ENCODE measurements around the gene PRMT1. TPM values are rescaled to one million over a fixed set of nuclear protein-coding genes. Genes with fewer than 3 reads are reported as not detected.

PRMT1 gene
- total RNA-seq, 1 donor from 2014 or later, result 273 TPM

- Mint-ChIP-seq H3K4me1 (peaks cover 27% of the 10 kb centered on the region), H3K27ac (no peak overlapping the region), H3K36me3 (peaks cover 10% of the 10 kb centered on the region), H3K4me3 (no peak overlapping the region), H3K27me3 (ENCODE audit: low read depth) (no peaks in the 10 kb centered on the region), H3K9me3 (no peaks in the 10 kb centered on the region)
- no peak for DNase-seq (ENCODE audit: low spot score in 2 of 2, unreplicated experiment in 2 of 2)
- TF ChIP-seq CTCF (IDR thresholded peaks at IDR 0.05; ENCODE audit: unreplicated experiment), result no peak
These were observed 31.1 kb upstream of the PRMT1 start for GRCh38 chr19:49645995-49646394.

- Mint-ChIP-seq H3K27me3 (ENCODE audit: low read depth) (no peaks in the 10 kb centered on the region), H3K36me3 (peaks cover 11% of the 10 kb centered on the region), H3K27ac (no peak overlapping the region), H3K4me3 (no peak overlapping the region), H3K4me1 (peaks cover 24% of the 10 kb centered on the region), H3K9me3 (no peaks in the 10 kb centered on the region)
- no peak for DNase-seq (ENCODE audit: low spot score in 2 of 2, unreplicated experiment in 2 of 2)
- no peak for TF ChIP-seq CTCF (IDR thresholded peaks at IDR 0.05; ENCODE audit: unreplicated experiment)
These were observed 30.5 kb upstream of the PRMT1 start for GRCh38 chr19:49646586-49646985.

- no peak overlapping the region for H3K27ac Mint-ChIP-seq
- TF ChIP-seq CTCF (IDR thresholded peaks at IDR 0.05; ENCODE audit: unreplicated experiment), result no peak
- no peak overlapping the region for H3K4me3 Mint-ChIP-seq
- no peak for DNase-seq (ENCODE audit: low spot score in 2 of 2, unreplicated experiment in 2 of 2)
- no peaks in the 10 kb centered on the region for H3K4me1 Mint-ChIP-seq
- H3K27me3 Mint-ChIP-seq (ENCODE audit: low read depth), result no peaks in the 10 kb centered on the region
- H3K9me3 Mint-ChIP-seq, result no peaks in the 10 kb centered on the region
- H3K36me3 Mint-ChIP-seq, result peaks cover 22% of the 10 kb centered on the region
These were observed 25.8 kb upstream of the PRMT1 start for GRCh38 chr19:49651029-49651819.

GRCh38 chr19:49651820-49652550 is 25.1 kb upstream of the PRMT1 start:
- Mint-ChIP-seq H3K36me3 (peaks cover 25% of the 10 kb centered on the region), H3K27me3 (ENCODE audit: low read depth) (no peaks in the 10 kb centered on the region), H3K4me1 (no peaks in the 10 kb centered on the region), H3K27ac (no peak overlapping the region), H3K4me3 (no peak overlapping the region), H3K9me3 (no peaks in the 10 kb centered on the region)
- no peak for TF ChIP-seq CTCF (IDR thresholded peaks at IDR 0.05; ENCODE audit: unreplicated experiment)
- DNase-seq (ENCODE audit: low spot score in 2 of 2, unreplicated experiment in 2 of 2), result no peak

GRCh38 chr19:49652551-49653465 is 24.3 kb upstream of the PRMT1 start:
- Mint-ChIP-seq H3K4me1 (no peaks in the 10 kb centered on the region), H3K36me3 (peaks cover 24% of the 10 kb centered on the region), H3K27me3 (ENCODE audit: low read depth) (no peaks in the 10 kb centered on the region), H3K27ac (no peak overlapping the region), H3K9me3 (no peaks in the 10 kb centered on the region), H3K4me3 (no peak overlapping the region)
- TF ChIP-seq CTCF (IDR thresholded peaks at IDR 0.05; ENCODE audit: unreplicated experiment), result no peak
- DNase-seq (ENCODE audit: low spot score in 2 of 2, unreplicated experiment in 2 of 2), result no peak

Data from mesothelial cell of epicardium (in vitro differentiated cells).